AG08396 (cell line): ENCODE measurements around the gene CENPA.
"Not testable (repeated sequence)": the region's sequence is repeated elsewhere in the genome, so short reads cannot be mapped to it uniquely, and the experiment has no call there.

Source experiments
- DNase-seq: peaks from one replicate; pipeline ENCODE4 v3.0.0; 2012; ENCODE audit warnings: low spot score, mixed read lengths

Gene CENPA

GRCh38 chr2:26760991-26761390, 24.9 kb upstream of the CENPA start:
- DNase-seq, result not testable (repeated sequence)

- no peak for DNase-seq
Measured at GRCh38 chr2:26763019-26763418, 22.8 kb upstream of the CENPA start.

GRCh38 chr2:26764078-26764887, 21.6 kb upstream of the CENPA start, which contains the start of gene SLC35F6:
TSS of gene SLC35F6 (plus strand) at chr2:26764284. CDS start at chr2:26764350, 66 bp downstream.
- peak; percentile 93 for DNase-seq

DNA sequence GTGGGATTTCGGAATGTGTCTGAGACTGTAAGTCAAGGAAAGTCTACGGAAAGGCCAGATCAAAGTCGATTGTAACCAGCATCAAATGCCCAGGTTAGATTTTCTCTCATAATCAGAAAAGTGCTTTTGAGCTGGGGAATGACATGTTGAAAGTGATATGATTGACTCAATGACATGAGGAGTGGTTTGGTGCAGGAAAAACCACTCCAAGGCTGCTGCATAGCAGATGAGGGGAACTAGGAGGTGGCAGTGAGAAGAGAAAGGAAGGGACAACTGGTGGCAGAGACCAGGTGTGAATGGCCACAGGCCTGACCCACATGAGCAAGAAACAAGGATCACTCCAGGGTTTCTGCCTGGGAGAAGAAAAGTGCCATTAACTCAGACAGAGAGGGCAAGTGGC, 20.9 kb upstream of the CENPA start:
- DNase-seq, result no peak

DNA sequence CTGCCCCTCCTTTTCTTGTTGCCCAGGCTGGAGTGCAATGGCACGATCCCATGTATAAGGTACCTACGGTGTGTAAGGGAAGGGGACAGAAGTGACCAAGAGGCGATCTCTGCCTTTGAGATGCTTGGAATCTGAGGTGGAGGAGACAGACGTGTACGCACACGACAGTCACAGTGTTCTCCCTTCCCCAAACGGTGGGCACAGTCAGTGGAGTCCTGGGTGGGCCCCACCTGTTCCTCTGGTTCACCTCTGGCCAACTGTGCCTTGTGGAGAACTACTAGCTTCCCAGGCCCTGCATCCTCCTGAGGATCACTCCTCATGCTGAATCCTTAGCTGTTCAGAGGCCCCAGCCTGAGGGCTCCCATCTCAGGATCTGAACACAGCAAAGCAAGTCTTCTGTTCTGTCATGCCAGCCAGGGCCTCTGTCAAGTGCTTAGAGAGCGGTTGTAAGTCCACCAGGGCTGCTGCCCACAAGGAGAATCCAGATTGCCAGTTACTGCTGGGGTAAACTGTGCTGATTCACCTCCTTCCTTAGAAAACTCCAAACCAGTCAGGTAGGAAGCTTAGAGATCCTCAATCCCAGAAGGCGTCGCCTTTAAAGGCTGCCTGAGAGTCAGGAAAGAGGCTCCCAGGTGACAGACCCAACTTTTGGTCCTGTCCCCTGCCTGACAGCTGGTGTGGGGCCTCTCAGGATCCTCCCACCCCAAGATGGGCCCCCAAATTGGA, 20.2 kb upstream of the CENPA start:
- DNase-seq, result no peak

GRCh38 chr2:26767129-26767528, 18.7 kb upstream of the CENPA start:
- no peak for DNase-seq

- DNase-seq, result no peak
Measured at GRCh38 chr2:26767894-26768487, 17.9 kb upstream of the CENPA start.

DNA sequence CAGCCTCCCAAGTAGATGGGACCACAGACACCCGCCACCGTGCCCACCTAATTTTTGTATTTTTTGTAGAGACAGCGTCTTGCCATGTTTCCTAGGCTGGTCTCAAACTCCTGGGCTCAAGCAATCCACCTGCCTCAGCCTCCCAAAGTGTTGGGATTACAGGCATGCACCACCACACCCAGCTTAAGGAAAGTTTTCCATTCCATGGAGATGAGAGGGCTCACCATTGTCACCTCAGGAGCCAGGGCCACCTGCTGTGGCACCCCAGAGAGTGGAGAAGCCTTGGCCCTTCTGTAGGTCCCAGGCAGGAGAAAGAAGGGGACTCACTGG, 17.1 kb upstream of the CENPA start:
- no peak for DNase-seq

GRCh38 chr2:26769089-26769761, 16.6 kb upstream of the CENPA start:
- no peak for DNase-seq

DNA sequence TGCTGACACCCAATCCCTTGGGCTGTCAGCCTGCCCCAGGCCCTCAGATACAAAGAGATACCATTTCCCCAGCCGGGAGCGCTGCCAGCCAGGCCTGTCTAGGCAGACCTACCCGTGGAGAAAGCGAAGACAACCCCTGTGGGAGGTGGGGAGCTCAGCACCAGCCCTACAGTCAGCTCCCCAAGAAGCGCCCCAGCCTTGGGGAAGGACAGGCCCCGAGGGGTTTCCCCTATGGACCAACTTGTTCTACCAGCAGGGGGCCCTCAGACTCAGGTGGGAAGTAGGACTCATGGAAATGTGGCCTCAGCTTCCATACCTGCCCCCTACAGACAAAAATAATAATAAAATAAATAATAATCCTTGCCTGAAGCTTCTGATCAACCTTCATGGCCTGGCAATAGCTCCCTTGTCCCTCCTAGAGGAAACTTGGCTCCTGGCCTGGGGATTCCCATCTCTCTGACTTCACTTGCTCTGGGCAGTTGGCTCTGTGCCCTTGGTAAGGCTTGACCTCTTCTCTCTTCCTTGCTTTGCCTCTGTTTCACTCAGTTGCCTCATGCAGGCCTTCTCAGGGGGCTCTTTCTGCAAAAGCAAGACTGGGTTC, 14.8 kb upstream of the CENPA start:
- peak; percentile 55 for DNase-seq

GRCh38 chr2:26772064-26773001, 13.5 kb upstream of the CENPA start:
- DNase-seq, result peak; percentile 50

GRCh38 chr2:26776195-26776800, 9.6 kb upstream of the CENPA start:
- DNase-seq, result no peak

DNA sequence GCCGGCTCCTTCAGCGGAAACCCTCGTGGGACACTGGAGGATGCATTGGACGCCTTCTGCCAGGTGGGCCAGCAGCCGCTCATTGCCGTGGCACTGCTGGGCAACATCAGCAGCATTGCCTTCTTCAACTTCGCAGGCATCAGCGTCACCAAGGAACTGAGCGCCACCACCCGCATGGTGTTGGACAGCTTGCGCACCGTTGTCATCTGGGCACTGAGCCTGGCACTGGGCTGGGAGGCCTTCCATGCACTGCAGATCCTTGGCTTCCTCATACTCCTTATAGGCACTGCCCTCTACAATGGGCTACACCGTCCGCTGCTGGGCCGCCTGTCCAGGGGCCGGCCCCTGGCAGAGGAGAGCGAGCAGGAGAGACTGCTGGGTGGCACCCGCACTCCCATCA, 7.8 kb upstream of the CENPA start:
- no peak for DNase-seq

- DNase-seq, result no peak
Measured at GRCh38 chr2:26778507-26778906, 7.3 kb upstream of the CENPA start.

- DNase-seq, result no peak
Measured at GRCh38 chr2:26780203-26780760, 5.6 kb upstream of the CENPA start.

DNA sequence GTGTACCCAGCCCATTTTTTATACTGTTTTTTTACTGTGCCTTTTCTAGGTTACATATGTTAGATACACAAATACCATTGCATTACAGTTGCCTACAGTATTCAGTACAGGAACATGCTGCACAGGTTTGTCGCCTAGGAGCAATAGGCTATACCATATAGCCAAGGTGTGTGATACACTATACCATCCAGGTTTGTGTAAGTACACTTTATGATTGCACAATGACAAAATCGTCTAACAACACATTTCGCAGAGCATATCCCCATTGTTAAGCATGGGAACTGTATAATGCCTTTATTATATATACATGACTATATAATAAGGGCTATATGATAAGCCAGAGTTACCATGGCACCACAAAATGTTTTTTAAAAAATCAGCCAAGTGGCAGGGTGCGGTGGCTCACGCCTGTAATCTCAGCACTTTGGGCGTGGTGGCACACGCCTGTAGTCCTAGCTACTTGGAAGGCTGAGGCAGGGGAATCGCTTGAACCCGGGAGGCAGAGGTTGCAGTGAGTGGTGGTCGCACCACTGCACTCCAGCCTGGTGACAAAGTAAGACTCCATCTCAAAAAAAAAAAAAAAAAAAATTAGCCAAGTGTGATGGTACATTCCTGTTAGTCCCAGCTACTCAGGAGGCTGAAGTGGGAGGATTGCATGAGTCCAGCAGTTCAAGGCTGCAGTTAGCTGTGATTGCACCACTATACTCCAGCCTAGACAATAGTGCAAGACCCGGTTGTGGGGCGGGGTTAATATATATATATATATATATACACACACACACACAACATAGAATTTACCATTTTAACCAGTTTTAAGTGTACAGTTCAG, 2.8 kb upstream of the CENPA start:
- DNase-seq, result no peak

- no peak for DNase-seq
Measured at GRCh38 chr2:26784570-26785234, 1.2 kb upstream of the CENPA start.

DNA sequence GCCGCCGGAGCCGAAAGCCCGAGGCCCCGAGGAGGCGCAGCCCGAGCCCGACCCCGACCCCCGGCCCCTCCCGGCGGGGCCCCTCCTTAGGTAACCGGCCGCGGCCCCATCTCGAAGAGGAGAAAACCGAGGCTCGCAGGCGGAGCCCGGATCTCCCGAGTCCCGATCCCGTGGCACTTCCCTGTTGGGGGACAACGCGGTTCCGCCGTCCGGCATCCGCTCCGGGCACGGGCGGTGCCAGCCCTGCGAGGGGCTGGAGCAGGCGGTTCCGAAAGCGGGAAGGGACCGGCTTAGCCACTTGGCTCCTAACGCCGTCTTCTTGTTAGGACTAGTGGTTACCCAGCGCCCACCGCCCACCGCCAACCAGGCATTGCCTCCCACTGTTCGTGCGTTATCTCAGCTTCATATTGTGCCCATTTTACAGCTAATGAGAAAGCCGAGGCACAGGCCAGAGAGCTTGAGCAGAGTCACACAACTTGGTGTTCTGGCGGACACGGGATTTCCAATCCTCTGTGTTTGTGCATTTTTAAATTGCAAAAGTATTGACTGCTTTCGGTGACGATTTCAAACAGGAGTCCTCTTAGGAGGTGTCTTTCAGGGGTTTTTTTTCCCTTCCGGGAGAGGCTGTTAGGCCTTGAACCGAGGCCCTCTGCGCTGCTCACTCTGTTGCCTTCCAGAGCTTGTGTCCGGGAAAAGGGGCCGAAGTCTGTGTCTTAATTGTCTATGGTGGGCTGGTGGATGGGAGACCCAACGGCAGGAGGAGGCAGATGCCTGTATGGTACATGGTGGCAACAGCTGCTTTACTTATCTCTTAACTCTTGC, 562 bp downstream of the CENPA start:
- peak; percentile 54 for DNase-seq
